K562 (cell line): Measurements from ENCODE around the gene SLC1A4. TPM values are rescaled to one million over a fixed set of nuclear protein-coding genes. Genes with fewer than 3 reads are reported as not detected.

Source experiments
- CBX2 ChIP-seq: fragments of 200-600 bp; sonication (generic); IDR thresholded peaks from one replicate; pipeline ENCODE4 v1.6.1; 2012; ENCODE audit warnings: mild to moderate bottlenecking, low read length, inconsistent platforms; ENCODE audit not compliant: insufficient read depth, poor library complexity, severe bottlenecking
- GTF2F1 ChIP-seq: IDR thresholded peaks from 2 replicates; pipeline ENCODE4 v1.6.1; 2011; ENCODE audit warnings: low read depth, low read length, improper control_type of control experiment
- HMG20A ChIP-seq: fragments of 450-650 bp; formaldehyde crosslinking; conservative IDR thresholded peaks from 2 replicates; pipeline ENCODE4 v1.4.0; 2020; ENCODE audit warnings: mild to moderate bottlenecking, mixed read lengths
- HOMEZ ChIP-seq: fragments of 250-450 bp; sonication (Bioruptor Pico); IDR thresholded peaks from 2 replicates; pipeline ENCODE4 v1.4.0; 2020; ENCODE audit warnings: mild to moderate bottlenecking, moderate library complexity
- IRF2 ChIP-seq: sonication (generic); formaldehyde crosslinking; IDR thresholded peaks from 2 replicates; pipeline ENCODE4 v1.8.1; 2022; ENCODE audit warnings: mild to moderate bottlenecking, missing genetic modification reagents
- MAFK ChIP-seq: IDR thresholded peaks from 2 replicates; pipeline ENCODE4 v1.6.1; 2011; ENCODE audit warnings: low read length, improper control_type of control experiment
- MLLT1 ChIP-seq, 2 experiments: fragments of 450-650 bp; IDR thresholded peaks; 2 replicates each; pipeline ENCODE4 v1.6.1; 2016
- TBP ChIP-seq: optimal IDR thresholded peaks from 2 replicates; pipeline ENCODE3; 2011; ENCODE audit warnings: low read depth, low read length, improper control_type of control experiment
- TEAD1 ChIP-seq, 2 experiments: fragments of 450-650 bp in 1 of 2; sonication (generic) in 1 of 2; formaldehyde crosslinking; IDR thresholded peaks; 2 replicates each; pipeline versions ENCODE4 v1.4.0 to v1.8.0; 2020 to 2022; ENCODE audit warnings: mild to moderate bottlenecking in 2 of 2, missing genetic modification reagents in 1 of 2
- TEAD2 ChIP-seq: fragments of 450-650 bp; IDR thresholded peaks from 2 replicates; pipeline ENCODE4 v1.6.1; 2016; ENCODE audit warnings: missing genetic modification characterization, control low read depth, missing compliant biosample characterization
- ZBTB49 ChIP-seq: sonication (generic); formaldehyde crosslinking; IDR thresholded peaks from 2 replicates; pipeline ENCODE4 v1.8.0; 2022; ENCODE audit warnings: missing genetic modification reagents, mild to moderate bottlenecking, borderline replicate concordance
- ZNF324 ChIP-seq: fragments of 250-450 bp; sonication (Bioruptor Pico); IDR thresholded peaks from 2 replicates; pipeline ENCODE4 v1.4.0; 2020; ENCODE audit warnings: mild to moderate bottlenecking
- ZNF398 ChIP-seq: fragments of 250-450 bp; sonication (Bioruptor Pico); IDR thresholded peaks from 2 replicates; pipeline ENCODE4 v1.8.0; 2021; ENCODE audit warnings: moderate library complexity, mild to moderate bottlenecking, inconsistent platforms
- ZNF57 ChIP-seq: fragments of 450-650 bp; formaldehyde crosslinking; IDR thresholded peaks from 2 replicates; pipeline ENCODE4 v1.4.0; 2020; ENCODE audit warnings: mild to moderate bottlenecking, moderate library complexity
- polyA plus RNA-seq, 8 experiments: library from polyadenylated mRNA; depleted of rRNA in 4 of 8; stranded (reverse) in 5 of 8; unstranded in 3 of 8; fragments of >200 nt; fragmentation: Nextera tagmentation in 2 of 8; fragmentation: Illumina TruSeq in 1 of 8; extraction: Ambion mirVana in 2 of 8; extraction: Trizol in 1 of 8; gene quantifications; 2 replicates each; pipeline versions ENCODE4 v1.2.1 to v1.2.3, GENCODE V29; 2011 to 2014; ENCODE audit warnings: inconsistent platforms in 1 of 8, missing spikeins in 1 of 8
- total RNA-seq, 7 experiments: library from RNA; depleted of rRNA in 6 of 7; stranded (reverse); fragments of >200 nt in 6 of 7; fragmentation: Illumina TruSeq in 2 of 7; extraction: Trizol in 2 of 7; gene quantifications; 2 replicates each; pipeline versions ENCODE4 v1.2.1 to v1.2.3, GENCODE V29; 2011 to 2021; ENCODE audit warnings: low replicate concordance in 1 of 7
- TF ChIP-seq, protein P1 (sequence below): fragments of 450-650 bp; IDR thresholded peaks from 2 replicates; pipeline ENCODE4 v1.6.1; 2014; ENCODE audit warnings: low read depth, mild to moderate bottlenecking, moderate library complexity, borderline replicate concordance
- TF ChIP-seq, protein P2 (sequence below): IDR thresholded peaks from 2 replicates; pipeline ENCODE4 v1.6.1; 2012; ENCODE audit warnings: low read depth, low read length, improper control_type of control experiment, borderline replicate concordance

The SLC1A4 gene
- total and polyA plus RNA-seq, 9 of the 15 experiments (the other 6 are each of a cell fraction or from before 2014, with no cell fraction given) = 4.4 to 24.0 (median 10.9) TPM

GRCh38 chr2:64988420-64989125 lies 626 bp upstream of the SLC1A4 start (continued):
- TF ChIP-seq ZNF57 (CRISPR knock-in tag) = no peak
- TF ChIP-seq GTF2F1 = no peak
- TF ChIP-seq, protein P1, sequence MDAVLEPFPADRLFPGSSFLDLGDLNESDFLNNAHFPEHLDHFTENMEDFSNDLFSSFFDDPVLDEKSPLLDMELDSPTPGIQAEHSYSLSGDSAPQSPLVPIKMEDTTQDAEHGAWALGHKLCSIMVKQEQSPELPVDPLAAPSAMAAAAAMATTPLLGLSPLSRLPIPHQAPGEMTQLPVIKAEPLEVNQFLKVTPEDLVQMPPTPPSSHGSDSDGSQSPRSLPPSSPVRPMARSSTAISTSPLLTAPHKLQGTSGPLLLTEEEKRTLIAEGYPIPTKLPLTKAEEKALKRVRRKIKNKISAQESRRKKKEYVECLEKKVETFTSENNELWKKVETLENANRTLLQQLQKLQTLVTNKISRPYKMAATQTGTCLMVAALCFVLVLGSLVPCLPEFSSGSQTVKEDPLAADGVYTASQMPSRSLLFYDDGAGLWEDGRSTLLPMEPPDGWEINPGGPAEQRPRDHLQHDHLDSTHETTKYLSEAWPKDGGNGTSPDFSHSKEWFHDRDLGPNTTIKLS = peak; percentile 95
- no peak for TF ChIP-seq HOMEZ (CRISPR knock-in tag)
- TF ChIP-seq HMG20A = no peak
- TF ChIP-seq MAFK = no peak
- TF ChIP-seq IRF2 (CRISPR knock-in tag) = no peak
- no peak for TF ChIP-seq ZNF398 (CRISPR knock-in tag)
- TF ChIP-seq TEAD2 (tag) = no peak
- TF ChIP-seq, protein P2, sequence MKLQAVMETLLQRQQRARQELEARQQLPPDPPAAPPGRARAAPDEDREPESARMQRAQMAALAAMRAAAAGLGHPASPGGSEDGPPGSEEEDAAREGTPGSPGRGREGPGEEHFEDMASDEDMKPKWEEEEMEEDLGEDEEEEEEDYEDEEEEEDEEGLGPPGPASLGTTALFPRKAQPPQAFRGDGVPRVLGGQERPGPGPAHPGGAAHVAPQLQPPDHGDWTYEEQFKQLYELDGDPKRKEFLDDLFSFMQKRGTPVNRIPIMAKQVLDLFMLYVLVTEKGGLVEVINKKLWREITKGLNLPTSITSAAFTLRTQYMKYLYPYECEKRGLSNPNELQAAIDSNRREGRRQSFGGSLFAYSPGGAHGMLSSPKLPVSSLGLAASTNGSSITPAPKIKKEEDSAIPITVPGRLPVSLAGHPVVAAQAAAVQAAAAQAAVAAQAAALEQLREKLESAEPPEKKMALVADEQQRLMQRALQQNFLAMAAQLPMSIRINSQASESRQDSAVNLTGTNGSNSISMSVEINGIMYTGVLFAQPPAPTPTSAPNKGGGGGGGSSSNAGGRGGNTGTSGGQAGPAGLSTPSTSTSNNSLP = no peak
- TF ChIP-seq CBX2 = no peak
- TF ChIP-seq TEAD1 (CRISPR knock-in tag; IDR thresholded peaks at IDR 0.05) = peak in 1 of 2 experiments; percentile 82; a peak in 1 of 4 replicates
- no peak for TF ChIP-seq ZNF324
- TF ChIP-seq TBP = no peak
- no peak for TF ChIP-seq MLLT1 (IDR thresholded peaks at IDR 0.05)
- TF ChIP-seq ZBTB49 (CRISPR knock-in tag) = no peak
